IMR-90 (cell line): Measurements from ENCODE around the gene LRP5. TPM values are rescaled to one million over a fixed set of nuclear protein-coding genes. Genes with fewer than 3 reads are reported as not detected.

Source experiments
- ATAC-seq: fragments of 200-7000 bp; cut with Tn5 transposase; 2 replicates; pipeline ENCODE4 v1.9.1; 2020; ENCODE audit warnings: low read depth, mild to moderate bottlenecking, moderate library complexity
- BruUV-seq: library from RNA; stranded (reverse); fragments of 400-500 nt; replicated peaks from 2 replicates; lab custom pipeline; 2021; lab: Mats Ljungman, UMichigan
- CTCF ChIA-PET: fragments of 300-600 bp; formaldehyde crosslinking; extraction: SDS; loops from one replicate; lab custom pipeline; 2021; ENCODE audit warnings: antibody characterized with exemption; lab: Yijun Ruan, JAX
- POLR2A ChIA-PET: fragments of 300-600 bp; sonication (Branson Sonifier 250); formaldehyde crosslinking; loops from one replicate; lab custom pipeline; 2022; ENCODE audit warnings: antibody characterized with exemption; ENCODE audit not compliant: unreplicated experiment; lab: Charles Lee
- DNase-seq: peaks from one replicate; pipeline ENCODE4 v3.0.0; 2013
- H2AFZ ChIP-seq: replicated peaks from 2 replicates; pipeline ENCODE3; 2013; ENCODE audit warnings: low read length, mild to moderate bottlenecking; ENCODE audit not compliant: poor library complexity
- H2AK5ac ChIP-seq: 2 replicates; pipeline ENCODE4 v1.6.1; 2013; ENCODE audit warnings: low read depth, low read length, inconsistent platforms
- H2AK9ac ChIP-seq: replicated peaks from 2 replicates; pipeline ENCODE3; 2013; ENCODE audit warnings: mild to moderate bottlenecking, low read depth, low read length, moderate library complexity; ENCODE audit not compliant: poor library complexity
- H2BK120ac ChIP-seq: 2 replicates; pipeline ENCODE4 v1.6.1; 2013; ENCODE audit warnings: low read depth, low read length, inconsistent platforms
- H2BK15ac ChIP-seq: 3 replicates; pipeline ENCODE4 v1.6.1; 2013; ENCODE audit warnings: low read depth, low read length, inconsistent platforms
- H2BK20ac ChIP-seq: 2 replicates; pipeline ENCODE4 v1.6.1; 2013; ENCODE audit warnings: low read depth, mild to moderate bottlenecking, inconsistent platforms, low read length, moderate library complexity
- H2BK5ac ChIP-seq: 2 replicates; pipeline ENCODE4 v1.6.1; 2013; ENCODE audit warnings: mild to moderate bottlenecking, low read depth, low read length, inconsistent platforms; ENCODE audit not compliant: poor library complexity, severe bottlenecking
- H3K14ac ChIP-seq: replicated peaks from 2 replicates; pipeline ENCODE4 v1.6.1; 2013; ENCODE audit warnings: low read depth, low read length, inconsistent platforms
- H3K18ac ChIP-seq: 2 replicates; pipeline ENCODE4 v1.6.1; 2013; ENCODE audit warnings: low read depth, low read length, control low read depth
- H3K23ac ChIP-seq: 2 replicates; pipeline ENCODE4 v1.6.1; 2013; ENCODE audit warnings: low read depth, low read length, inconsistent platforms
- H3K27ac ChIP-seq: 2 replicates; pipeline ENCODE4 v1.5.1; 2013; ENCODE audit warnings: mild to moderate bottlenecking, control low read depth, low read length; ENCODE audit not compliant: insufficient read depth
- H3K27me3 ChIP-seq: 2 replicates; pipeline ENCODE4 v1.6.1; 2013; ENCODE audit warnings: low read length; ENCODE audit not compliant: control insufficient read depth, insufficient read depth
- H3K36me3 ChIP-seq: 2 replicates; pipeline ENCODE4 v1.6.1; 2013; ENCODE audit warnings: low read length, mixed read lengths; ENCODE audit not compliant: control insufficient read depth, insufficient read depth
- H3K4ac ChIP-seq: 2 replicates; pipeline ENCODE4 v1.6.1; 2013; ENCODE audit warnings: low read depth, low read length, inconsistent platforms
- H3K4me1 ChIP-seq: 2 replicates; pipeline ENCODE4 v1.6.1; 2013; ENCODE audit warnings: low read length, mixed read lengths; ENCODE audit not compliant: control insufficient read depth, insufficient read depth
- H3K4me2 ChIP-seq: 2 replicates; pipeline ENCODE4 v1.6.1; 2013; ENCODE audit warnings: low read depth, mild to moderate bottlenecking, control low read depth, low read length, moderate library complexity
- H3K4me3 ChIP-seq: 2 replicates; pipeline ENCODE4 v1.5.1; 2013; ENCODE audit warnings: low read depth, mild to moderate bottlenecking, control low read depth, low read length, moderate library complexity; ENCODE audit not compliant: insufficient read depth
- H3K56ac ChIP-seq: 2 replicates; pipeline ENCODE4 v1.6.1; 2013; ENCODE audit warnings: low read length, inconsistent platforms; ENCODE audit not compliant: insufficient read depth; ENCODE audit errors: extremely low read depth
- H3K79me1 ChIP-seq, 2 experiments: 2 replicates each; pipeline ENCODE4 v1.6.1; 2013; ENCODE audit warnings: low read length in 2 of 2, inconsistent platforms in 1 of 2, low read depth in 1 of 2
- H3K9ac ChIP-seq: 2 replicates; pipeline ENCODE4 v1.6.1; 2013; ENCODE audit warnings: low read depth, low read length, control low read depth
- H3K9me1 ChIP-seq: 2 replicates; pipeline ENCODE4 v1.6.1; 2013; ENCODE audit warnings: low read length, inconsistent platforms; ENCODE audit not compliant: insufficient read depth
- H3K9me3 ChIP-seq: 2 replicates; pipeline ENCODE4 v1.6.1; 2013; ENCODE audit warnings: low read length; ENCODE audit not compliant: control insufficient read depth, insufficient read depth
- H4K20me1 ChIP-seq: 2 replicates; pipeline ENCODE4 v1.6.1; 2013; ENCODE audit warnings: low read length, inconsistent platforms; ENCODE audit not compliant: insufficient read depth
- H4K5ac ChIP-seq: 2 replicates; pipeline ENCODE4 v1.6.1; 2013; ENCODE audit warnings: mild to moderate bottlenecking, low read depth, low read length, control low read depth
- H4K8ac ChIP-seq, 2 experiments: 2 replicates each; pipeline ENCODE4 v1.6.1; 2013; ENCODE audit warnings: low read depth in 2 of 2, low read length in 2 of 2, control low read depth in 1 of 2, inconsistent platforms in 1 of 2
- H4K91ac ChIP-seq: 2 replicates; pipeline ENCODE4 v1.6.1; 2013; ENCODE audit warnings: low read depth, low read length, inconsistent platforms; ENCODE audit not compliant: insufficient read depth
- BHLHE40 ChIP-seq: fragments of 150-350 bp; IDR thresholded peaks from 2 replicates; pipeline ENCODE4 v1.6.1; 2016; ENCODE audit warnings: mild to moderate bottlenecking, low read depth, low read length
- CHD1 ChIP-seq: IDR thresholded peaks from 2 replicates; pipeline ENCODE4 v1.6.1; 2012; ENCODE audit warnings: low read depth, low read length, improper control_type of control experiment
- FOS ChIP-seq: fragments of 150-350 bp; IDR thresholded peaks from 2 replicates; pipeline ENCODE4 v1.6.1; 2016; ENCODE audit warnings: low read depth, low read length
- MAFK ChIP-seq: IDR thresholded peaks from 2 replicates; pipeline ENCODE4 v1.6.1; 2012; ENCODE audit warnings: low read depth, low read length, improper control_type of control experiment
- NFE2L2 ChIP-seq: fragments of 150-350 bp; IDR thresholded peaks from 2 replicates; pipeline ENCODE4 v1.6.1; 2016; ENCODE audit warnings: low read depth, mild to moderate bottlenecking, low read length
- POLR2A ChIP-seq: IDR thresholded peaks from 2 replicates; pipeline ENCODE4 v1.6.1; 2012; ENCODE audit warnings: mild to moderate bottlenecking, low read depth, low read length
- RCOR1 ChIP-seq: IDR thresholded peaks from 2 replicates; pipeline ENCODE4 v1.6.1; 2012; ENCODE audit warnings: mild to moderate bottlenecking, low read length, improper control_type of control experiment; ENCODE audit not compliant: insufficient replicate concordance
- SMC3 ChIP-seq: fragments of 150-350 bp; IDR thresholded peaks from 2 replicates; pipeline ENCODE4 v1.6.1; 2016; ENCODE audit warnings: low read depth, mild to moderate bottlenecking, antibody characterized with exemption, low read length, moderate library complexity
- WGBS, 2 experiments: methylation state at CpG; one replicate each; pipeline versions ENCODE4 v1.1.5 to v1.1.7; 2013; ENCODE audit warnings: missing lambda C conversion rate in 2 of 2; ENCODE audit not compliant: insufficient read length in 1 of 2; ENCODE audit errors: extremely low coverage in 2 of 2; 5-methylcytosine and 5-hydroxymethylcytosine counted together
- dilution Hi-C: fragments of 300-500 bp; cut with HindIII; formaldehyde crosslinking; loops from one replicate; pipeline ENCODE4 v1.14.3; 2018; ENCODE audit warnings: low sequenced_read_pairs; ENCODE audit not compliant: unreplicated experiment
- in situ Hi-C: fragments of 300-500 bp; cut with MboI; formaldehyde crosslinking; loops from 3 replicates; pipeline ENCODE4 v1.14.3; 2019; ENCODE audit warnings: low sequenced_read_pairs, inconsistent platforms, mixed read lengths
- intact Hi-C: fragments of 100-400 bp; cut with micrococcal nuclease; formaldehyde crosslinking; loops from 2 replicates; pipeline ENCODE4 v1.10.0; 2022
- polyA plus RNA-seq, 3 experiments: library from polyadenylated mRNA; depleted of rRNA; stranded (reverse); fragments of >200 nt; gene quantifications; 2 replicates each; pipeline ENCODE4 v1.2.3, GENCODE V29; 2012; ENCODE audit warnings: low replicate concordance in 1 of 3
- total RNA-seq: library from RNA; depleted of rRNA; stranded (reverse); fragments of >200 nt; gene quantifications from 2 replicates; pipeline ENCODE4 v1.2.3, GENCODE V29; 2012

The LRP5 gene
- total and polyA plus RNA-seq, 2 of the 4 experiments (the other 2 are of a cell fraction): 10.4 to 15.0 TPM

DNA sequence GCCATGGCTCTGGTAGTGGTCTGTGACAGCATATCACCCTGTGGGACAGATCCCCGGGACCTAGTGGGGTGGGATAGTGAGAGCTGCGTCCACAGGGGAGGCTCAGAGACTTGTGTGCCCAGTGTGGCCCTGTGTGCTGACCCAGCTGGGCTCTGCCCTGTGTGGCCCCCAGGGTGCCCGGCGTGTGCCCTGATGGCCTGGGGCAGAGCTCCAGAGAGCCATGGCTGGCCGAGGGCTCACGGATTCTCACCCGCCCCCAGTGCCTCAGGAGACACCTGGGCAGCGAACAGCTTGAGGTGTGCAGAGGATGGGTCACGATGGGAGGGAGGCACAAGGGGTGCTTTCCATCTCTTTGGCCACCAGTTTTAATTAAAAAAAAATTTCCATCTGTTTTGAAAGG is 11.8 kb downstream of the LRP5 start:
- no TSS peak for BruUV-seq
- Histone ChIP-seq H4K5ac (no peak overlapping the region), H3K4ac (no peak overlapping the region), H4K8ac (no peak overlapping the region), H3K9me3 (no peaks in the 10 kb centered on the region), H2BK5ac (no peak overlapping the region), H2AK9ac (no peak overlapping the region), H3K79me1 (peaks cover 31 to 68% of the 10 kb centered on the region in 2 experiments), H2AK5ac (no peak overlapping the region), H2BK15ac (no peak overlapping the region), H3K18ac (no peak overlapping the region), H3K14ac (no peak overlapping the region), H3K36me3 (0 out of 2 replicates have a peak, but pooled peaks cover 1% of the 10 kb centered on the region), H2AFZ (no peak overlapping the region), H3K27me3 (no peaks in the 10 kb centered on the region), H3K4me2 (no peak overlapping the region), H3K9me1 (peaks cover 7% of the 10 kb centered on the region), H3K56ac (no peak overlapping the region), H3K23ac (no peak overlapping the region), H4K91ac (no peak overlapping the region), H3K4me1 (peaks cover 5% of the 10 kb centered on the region; the same call in 1 of the 2 replicates), H4K20me1 (peaks cover 73% of the 10 kb centered on the region), H3K27ac (no peak overlapping the region), H2BK120ac (no peak overlapping the region), H2BK20ac (no peak overlapping the region), H3K9ac (no peak overlapping the region), H3K4me3 (no peak overlapping the region)
- TF ChIP-seq NFE2L2: no peak
- TF ChIP-seq POLR2A: no peak
- no peak for TF ChIP-seq SMC3
- TF ChIP-seq CHD1: no peak
- no peak for TF ChIP-seq BHLHE40
- TF ChIP-seq RCOR1: no peak
- TF ChIP-seq FOS: no peak
- TF ChIP-seq MAFK: no peak
- no peak for DNase-seq
- CTCF ChIA-PET: no interaction called here
- WGBS, 2 experiments: no CpG with 5 or more reads among the region's 9 CpGs
- in situ Hi-C loops: no loop called here
- ATAC-seq: no peak
- dilution Hi-C loops: no loop called here
- intact Hi-C loops: no loop called here
- POLR2A ChIA-PET: no interaction called here
